Endothelial cell (in vitro differentiated cells): ENCODE data around the gene MRTFB. TPM values are rescaled to one million over a fixed set of nuclear protein-coding genes. Genes with fewer than 3 reads are reported as not detected.

Experiments
- DNase-seq: peaks from one replicate; pipeline ENCODE4 v3.0.0; 2021; ENCODE audit warnings: low spot score
- H3K27ac Mint-ChIP-seq: one replicate; pipeline ENCODE4 v1.8.0; 2021; ENCODE audit warnings: mixed read lengths, inconsistent platforms; ENCODE audit not compliant: unreplicated experiment
- H3K27me3 Mint-ChIP-seq: one replicate; pipeline ENCODE4 v1.8.0; 2021; ENCODE audit warnings: mild to moderate bottlenecking, moderate library complexity, mixed read lengths, inconsistent platforms; ENCODE audit not compliant: unreplicated experiment
- H3K36me3 Mint-ChIP-seq: one replicate; pipeline ENCODE4 v1.8.0; 2021; ENCODE audit warnings: mild to moderate bottlenecking, low read depth, mixed read lengths, inconsistent platforms; ENCODE audit not compliant: unreplicated experiment
- H3K4me1 Mint-ChIP-seq: one replicate; pipeline ENCODE4 v1.8.0; 2021; ENCODE audit warnings: mild to moderate bottlenecking, mixed read lengths, inconsistent platforms; ENCODE audit not compliant: unreplicated experiment
- H3K4me3 Mint-ChIP-seq: one replicate; pipeline ENCODE4 v1.8.0; 2021; ENCODE audit warnings: mild to moderate bottlenecking, mixed read lengths, inconsistent platforms; ENCODE audit not compliant: unreplicated experiment
- H3K9me3 Mint-ChIP-seq: one replicate; pipeline ENCODE4 v1.8.0; 2021; ENCODE audit warnings: mixed read lengths, inconsistent platforms; ENCODE audit not compliant: unreplicated experiment
- CTCF ChIP-seq: fragments of 200-600 bp; sonication (generic); IDR thresholded peaks from one replicate; pipeline ENCODE4 v1.5.0; 2021; ENCODE audit warnings: antibody characterized with exemption; ENCODE audit not compliant: unreplicated experiment
- total RNA-seq: library from RNA; stranded (reverse); fragmentation: NEBNext Ultra II Directional; extraction: Animal tissue kit (Norgen Biotek cat#: 25700); gene quantifications from one replicate; pipeline ENCODE4 v1.2.1, GENCODE V29; 2021; ENCODE audit not compliant: unreplicated experiment

MRTFB gene
- total RNA-seq, 1 donor from 2014 or later, result 51.3 TPM

GRCh38 chr16:14087590-14088154 is 16.6 kb downstream of the MRTFB start:
- H3K27ac Mint-ChIP-seq, result no peak overlapping the region

GRCh38 chr16:14088155-14088753 is 17.1 kb downstream of the MRTFB start:
- H3K27ac Mint-ChIP-seq, result no peak overlapping the region
- H3K4me1 Mint-ChIP-seq, result peaks cover 24% of the 10 kb centered on the region
- no peaks in the 10 kb centered on the region for H3K9me3 Mint-ChIP-seq
- peaks cover 4% of the 10 kb centered on the region for H3K27me3 Mint-ChIP-seq
- DNase-seq, result no peak
- peaks cover 13% of the 10 kb centered on the region for H3K36me3 Mint-ChIP-seq
- TF ChIP-seq CTCF, result no peak
- H3K4me3 Mint-ChIP-seq, result no peak overlapping the region

More at GRCh38 chr16:14087590-14088154, 16.6 kb downstream of the MRTFB start:
- no peak for DNase-seq
- TF ChIP-seq CTCF, result no peak
- Mint-ChIP-seq H3K4me3 (no peak overlapping the region), H3K27me3 (peaks cover 4% of the 10 kb centered on the region), H3K4me1 (peaks cover 24% of the 10 kb centered on the region), H3K9me3 (no peaks in the 10 kb centered on the region), H3K36me3 (peaks cover 13% of the 10 kb centered on the region)

- H3K27me3 Mint-ChIP-seq, result peaks cover 2% of the 10 kb centered on the region
- no peak for TF ChIP-seq CTCF
- peaks cover 24% of the 10 kb centered on the region for H3K4me1 Mint-ChIP-seq
- peaks cover 8% of the 10 kb centered on the region for H3K36me3 Mint-ChIP-seq
- H3K4me3 Mint-ChIP-seq, result no peak overlapping the region
- no peak overlapping the region for H3K27ac Mint-ChIP-seq
- DNase-seq, result no peak
- no peaks in the 10 kb centered on the region for H3K9me3 Mint-ChIP-seq
Observed at GRCh38 chr16:14089283-14089823, 18.2 kb downstream of the MRTFB start.

- no peak overlapping the region for H3K4me3 Mint-ChIP-seq
- peaks cover 8% of the 10 kb centered on the region for H3K36me3 Mint-ChIP-seq
- no peak for TF ChIP-seq CTCF
- no peaks in the 10 kb centered on the region for H3K9me3 Mint-ChIP-seq
- no peak for DNase-seq
- peaks cover 15% of the 10 kb centered on the region for H3K4me1 Mint-ChIP-seq
- H3K27ac Mint-ChIP-seq, result no peak overlapping the region
- H3K27me3 Mint-ChIP-seq, result peaks cover 2% of the 10 kb centered on the region
Observed at GRCh38 chr16:14092561-14092960, 21.4 kb downstream of the MRTFB start.

GRCh38 chr16:14095883-14096551 is 24.9 kb downstream of the MRTFB start:
- no peak for DNase-seq
- Mint-ChIP-seq H3K27ac (no peak overlapping the region), H3K9me3 (no peaks in the 10 kb centered on the region), H3K4me3 (no peak overlapping the region), H3K36me3 (peaks cover 3% of the 10 kb centered on the region), H3K27me3 (no peaks in the 10 kb centered on the region), H3K4me1 (peaks cover 8% of the 10 kb centered on the region)
- no peak for TF ChIP-seq CTCF
